C4-2B (cell line): Measurements from ENCODE around the gene KLC3.

Experiments used
- H3K27ac ChIP-seq: fragments of 450-650 bp; 2 replicates; pipeline ENCODE4 v1.5.1; 2017
- CTCF ChIP-seq: fragments of 450-650 bp; conservative IDR thresholded peaks from 2 replicates; pipeline ENCODE4 v1.5.1; 2017; ENCODE audit warnings: mild to moderate bottlenecking
- ZFX ChIP-seq: fragments of 450-650 bp; IDR thresholded peaks from 2 replicates; pipeline ENCODE4 v1.6.1; 2017

KLC3 gene

GRCh38 chr19:45400192-45400591 is 59.6 kb downstream of the KLC3 start:
- no peak overlapping the region for H3K27ac ChIP-seq
- TF ChIP-seq ZFX, result no peak
- TF ChIP-seq CTCF, result no peak
